Mesenchymal stem cell (in vitro differentiated cells and primary cell): Measurements from ENCODE around the gene ZNHIT1.

Source experiments
- DNase-seq: peaks from one replicate; pipeline ENCODE4 v3.0.0-alpha.2; 2013
- H2AFZ ChIP-seq: one replicate; pipeline ENCODE4 v1.6.1; 2013; ENCODE audit warnings: low read depth, mild to moderate bottlenecking, control low read depth, inconsistent platforms, low read length, moderate library complexity
- H2AK5ac ChIP-seq: 2 replicates; pipeline ENCODE4 v1.6.1; 2013; ENCODE audit warnings: low read length, moderate library complexity, mild to moderate bottlenecking, inconsistent platforms; ENCODE audit not compliant: severe bottlenecking
- H2BK120ac ChIP-seq: one replicate; pipeline ENCODE4 v1.6.1; 2013; ENCODE audit warnings: low read depth, mild to moderate bottlenecking, inconsistent platforms, low read length, moderate library complexity
- H2BK12ac ChIP-seq, 2 experiments: one replicate each; pipeline ENCODE4 v1.6.1; 2013; ENCODE audit warnings: inconsistent platforms in 2 of 2, low read length in 2 of 2, mild to moderate bottlenecking in 2 of 2, moderate library complexity in 2 of 2, control low read depth in 1 of 2
- H2BK15ac ChIP-seq: one replicate; pipeline ENCODE4 v1.6.1; 2013; ENCODE audit warnings: mild to moderate bottlenecking, low read depth, inconsistent platforms; ENCODE audit not compliant: poor library complexity, severe bottlenecking
- H2BK5ac ChIP-seq: 2 replicates; pipeline ENCODE4 v1.6.1; 2013; ENCODE audit warnings: low read depth, mild to moderate bottlenecking, low read length, control low read depth, inconsistent platforms; ENCODE audit not compliant: poor library complexity, severe bottlenecking
- H3K14ac ChIP-seq, 2 experiments: one replicate each; pipeline ENCODE4 v1.6.1; 2013; ENCODE audit warnings: inconsistent platforms in 2 of 2, low read length in 2 of 2, control low read depth in 1 of 2, mild to moderate bottlenecking in 1 of 2, moderate library complexity in 1 of 2
- H3K18ac ChIP-seq, 2 experiments: one replicate each; pipeline ENCODE4 v1.6.1; 2013; ENCODE audit warnings: inconsistent platforms in 2 of 2, low read length in 2 of 2, control low read depth in 1 of 2, low read depth in 1 of 2, mild to moderate bottlenecking in 1 of 2
- H3K23ac ChIP-seq, 2 experiments: one replicate each; pipeline ENCODE4 v1.6.1; 2013; ENCODE audit warnings: inconsistent platforms in 2 of 2, low read length in 2 of 2, mild to moderate bottlenecking in 2 of 2, moderate library complexity in 2 of 2, control low read depth in 1 of 2
- H3K27ac ChIP-seq: 2 replicates; pipeline ENCODE4 v1.5.1; 2013; ENCODE audit warnings: mild to moderate bottlenecking, moderate library complexity, low read length, control low read depth, inconsistent platforms; ENCODE audit not compliant: poor library complexity, severe bottlenecking
- H3K27me3 ChIP-seq, 2 experiments: 2 replicates each; pipeline versions ENCODE4 v1.6.1 to v1.7.0; 2013; ENCODE audit warnings: low read length in 2 of 2, mild to moderate bottlenecking in 2 of 2, moderate library complexity in 2 of 2, control low read depth in 1 of 2, inconsistent platforms in 1 of 2; ENCODE audit not compliant: control insufficient read depth in 1 of 2, insufficient read depth in 1 of 2
- H3K36me3 ChIP-seq, 2 experiments: 2 replicates each; pipeline versions ENCODE4 v1.6.1 to v1.7.0; 2013; ENCODE audit warnings: low read length in 2 of 2, control low read depth in 1 of 2, inconsistent platforms in 1 of 2, low read depth in 1 of 2, mild to moderate bottlenecking in 1 of 2; ENCODE audit not compliant: insufficient read depth in 2 of 2, control insufficient read depth in 1 of 2
- H3K4ac ChIP-seq, 2 experiments: one replicate each; pipeline ENCODE4 v1.6.1; 2013; ENCODE audit warnings: inconsistent platforms in 2 of 2, low read length in 2 of 2, mild to moderate bottlenecking in 2 of 2, moderate library complexity in 2 of 2, control low read depth in 1 of 2, low read depth in 1 of 2
- H3K4me1 ChIP-seq: 2 replicates; pipeline ENCODE4 v1.6.1; 2013; ENCODE audit warnings: low read depth, low read length, control low read depth; ENCODE audit not compliant: control insufficient read depth, insufficient read depth
- H3K4me2 ChIP-seq: 2 replicates; pipeline ENCODE4 v1.6.1; 2013; ENCODE audit warnings: low read length, mild to moderate bottlenecking, inconsistent platforms; ENCODE audit not compliant: poor library complexity, severe bottlenecking
- H3K4me3 ChIP-seq, 2 experiments: 2 replicates each; pipeline versions ENCODE4 v1.5.1 to v1.7.0; 2013; ENCODE audit warnings: low read length in 2 of 2, mild to moderate bottlenecking in 2 of 2, control low read depth in 1 of 2, low read depth in 1 of 2; ENCODE audit not compliant: insufficient read depth in 1 of 2
- H3K79me1 ChIP-seq: replicated peaks from 2 replicates; pipeline ENCODE4 v1.6.1; 2013; ENCODE audit warnings: mild to moderate bottlenecking, control low read depth, low read length, inconsistent platforms; ENCODE audit not compliant: poor library complexity, severe bottlenecking
- H3K9ac ChIP-seq: 2 replicates; pipeline ENCODE4 v1.7.0; 2013; ENCODE audit warnings: mild to moderate bottlenecking, low read length, moderate library complexity
- H3K9me3 ChIP-seq: 2 replicates; pipeline ENCODE4 v1.7.0; 2013; ENCODE audit warnings: mild to moderate bottlenecking, low read length; ENCODE audit not compliant: control insufficient read depth
- H4K8ac ChIP-seq: one replicate; pipeline ENCODE4 v1.6.1; 2013; ENCODE audit warnings: inconsistent platforms, mild to moderate bottlenecking, low read length, moderate library complexity
- H4K91ac ChIP-seq: one replicate; pipeline ENCODE4 v1.6.1; 2013; ENCODE audit warnings: mild to moderate bottlenecking, low read length, inconsistent platforms
- WGBS: methylation state at CpG from one replicate; pipeline ENCODE4 v1.1.7; 2013; ENCODE audit warnings: mixed read lengths; 5-methylcytosine and 5-hydroxymethylcytosine counted together

Gene ZNHIT1

GRCh38 chr7:101179713-101180112 lies 38.3 kb upstream of the ZNHIT1 start:
- peaks cover 62 to 65% of the 10 kb centered on the region in 2 experiments for H3K27me3 ChIP-seq
- H3K4me1 ChIP-seq = peaks cover 13% of the 10 kb centered on the region
- H3K36me3 ChIP-seq = peaks cover 0 to 4% of the 10 kb centered on the region in 2 experiments
- H4K8ac ChIP-seq = no peak overlapping the region
- H3K9ac ChIP-seq = no peak overlapping the region
- H3K23ac ChIP-seq = no peak overlapping the region
- no peak overlapping the region for H2AK5ac ChIP-seq
- no peak overlapping the region for H2AFZ ChIP-seq
- no peak for DNase-seq
- H3K27ac ChIP-seq = no peak overlapping the region
- H4K91ac ChIP-seq = no peak overlapping the region
- no peak overlapping the region for H2BK5ac ChIP-seq
- WGBS = 2% methylated on average over 23 of the region's 27 CpGs
- peak overlapping the region; percentile 15 for H3K4me2 ChIP-seq
- H3K14ac ChIP-seq = no peak overlapping the region
- H3K79me1 ChIP-seq = no peaks in the 10 kb centered on the region
- H2BK120ac ChIP-seq = no peak overlapping the region
- peak overlapping the region; percentile 6 for H2BK15ac ChIP-seq
- no peak overlapping the region for H2BK12ac ChIP-seq
- H3K4me3 ChIP-seq = no peak overlapping the region
- H3K4ac ChIP-seq = no peak overlapping the region
- no peak overlapping the region for H3K18ac ChIP-seq
- no peaks in the 10 kb centered on the region for H3K9me3 ChIP-seq

GRCh38 chr7:101180130-101180755 lies 37.7 kb upstream of the ZNHIT1 start, which contains the start of gene NAT16:
Gene NAT16, minus strand, starts transcription at chr7:101180293. Its CDS starts 5,486 bp downstream, at chr7:101174807.
- no peak within 1 kb of the TSS for H3K27ac ChIP-seq
- no peak within 1 kb of the TSS for H3K4ac ChIP-seq
- peak within 1 kb of the TSS in 1 of 2 experiments; percentile 22 for H3K4me3 ChIP-seq
- DNase-seq = no peak
- H3K4me2 ChIP-seq = peak within 1 kb of the TSS; percentile 44
- no peaks in the 10 kb centered on the region for H3K9me3 ChIP-seq
- H3K4me1 ChIP-seq = peaks cover 13% of the 10 kb centered on the region
- H2AFZ ChIP-seq = no peak within 1 kb of the TSS
- H3K79me1 ChIP-seq = no peaks in the 10 kb centered on the region
- H3K36me3 ChIP-seq = peaks cover 0 to 4% of the 10 kb centered on the region in 2 experiments
- peak within 1 kb of the TSS in 1 of 2 experiments; percentile 62 for H3K23ac ChIP-seq
- no peak within 1 kb of the TSS for H4K91ac ChIP-seq
- H3K18ac ChIP-seq = no peak within 1 kb of the TSS
- H2BK12ac ChIP-seq = no peak within 1 kb of the TSS
- peaks cover 57 to 61% of the 10 kb centered on the region in 2 experiments for H3K27me3 ChIP-seq
- no peak within 1 kb of the TSS for H2BK120ac ChIP-seq
- no peak within 1 kb of the TSS for H3K9ac ChIP-seq
- WGBS = 5% methylated on average over 21 of the region's 56 CpGs
- no peak within 1 kb of the TSS for H2AK5ac ChIP-seq
- H4K8ac ChIP-seq = no peak within 1 kb of the TSS
- no peak within 1 kb of the TSS for H2BK5ac ChIP-seq
- peak within 1 kb of the TSS in 1 of 2 experiments; percentile 14 for H3K14ac ChIP-seq
- peak within 1 kb of the TSS; percentile 6 for H2BK15ac ChIP-seq

GRCh38 chr7:101185258-101185839 lies 32.6 kb upstream of the ZNHIT1 start:
- Histone ChIP-seq H2AK5ac (no peak overlapping the region), H3K9ac (no peak overlapping the region), H3K4ac (no peak overlapping the region), H4K91ac (no peak overlapping the region), H3K4me1 (peaks cover 1% of the 10 kb centered on the region), H3K27me3 (peaks cover 15 to 16% of the 10 kb centered on the region in 2 experiments), H3K27ac (no peak overlapping the region), H2BK120ac (no peak overlapping the region), H2BK15ac (no peak overlapping the region), H2BK5ac (no peak overlapping the region), H3K79me1 (no peaks in the 10 kb centered on the region), H4K8ac (no peak overlapping the region), H3K36me3 (no peaks in the 10 kb centered on the region), H3K23ac (no peak overlapping the region), H3K4me2 (no peak overlapping the region), H3K9me3 (no peaks in the 10 kb centered on the region), H3K18ac (no peak overlapping the region), H2BK12ac (no peak overlapping the region), H3K4me3 (no peak overlapping the region), H2AFZ (no peak overlapping the region), H3K14ac (no peak overlapping the region)
- 56% methylated on average over 5 of the region's 5 CpGs for WGBS
- peak; percentile 48 for DNase-seq

GRCh38 chr7:101186194-101186593 lies 31.8 kb upstream of the ZNHIT1 start:
- H3K36me3 ChIP-seq = no peaks in the 10 kb centered on the region
- no peak overlapping the region for H3K4ac ChIP-seq
- no peak overlapping the region for H2BK5ac ChIP-seq
- H3K4me3 ChIP-seq = no peak overlapping the region
- H3K27me3 ChIP-seq = peaks cover 7 to 8% of the 10 kb centered on the region in 2 experiments
- H3K4me1 ChIP-seq = peaks cover 1% of the 10 kb centered on the region
- no peaks in the 10 kb centered on the region for H3K79me1 ChIP-seq
- no peak overlapping the region for H4K8ac ChIP-seq
- no peak overlapping the region for H2BK12ac ChIP-seq
- DNase-seq = no peak
- 71% methylated on average over 6 of the region's 6 CpGs for WGBS
- no peak overlapping the region for H2BK120ac ChIP-seq
- H3K27ac ChIP-seq = no peak overlapping the region
- H3K9ac ChIP-seq = no peak overlapping the region
- no peak overlapping the region for H3K18ac ChIP-seq
- H3K23ac ChIP-seq = no peak overlapping the region
- no peak overlapping the region for H2AFZ ChIP-seq
- H3K14ac ChIP-seq = no peak overlapping the region
- no peaks in the 10 kb centered on the region for H3K9me3 ChIP-seq
- no peak overlapping the region for H2AK5ac ChIP-seq
- H2BK15ac ChIP-seq = no peak overlapping the region
- H3K4me2 ChIP-seq = no peak overlapping the region
- no peak overlapping the region for H4K91ac ChIP-seq
